HAP-1 (cell line): Measurements from ENCODE around the gene LRATD1.
"Not testable (repeated sequence)": the region's sequence is repeated elsewhere in the genome, so short reads cannot be mapped to it uniquely, and the experiment has no call there.

Experiments
- DNase-seq, 2 experiments: peaks; one replicate each; pipeline ENCODE4 v3.0.0-alpha.2; 2016 to 2020; ENCODE audit warnings: low spot score in 2 of 2
- H3K27me3 ChIP-seq: fragments of 250-450 bp; sonication (Bioruptor Pico); 2 replicates; pipeline ENCODE4 v1.5.1; 2020; ENCODE audit warnings: low read depth, mild to moderate bottlenecking, moderate library complexity
- H3K36me3 ChIP-seq: fragments of 250-450 bp; sonication (Bioruptor Pico); replicated peaks from 2 replicates; pipeline ENCODE4 v1.5.1; 2020; ENCODE audit warnings: mild to moderate bottlenecking
- H3K4me1 ChIP-seq: fragments of 250-450 bp; sonication (Bioruptor Pico); 2 replicates; pipeline ENCODE4 v1.5.1; 2020; ENCODE audit warnings: mild to moderate bottlenecking
- H3K4me3 ChIP-seq: fragments of 250-450 bp; sonication (Bioruptor Pico); 2 replicates; pipeline ENCODE4 v1.5.1; 2020; ENCODE audit warnings: mild to moderate bottlenecking, moderate library complexity
- H3K9me3 ChIP-seq: fragments of 250-450 bp; sonication (Bioruptor Pico); 2 replicates; pipeline ENCODE4 v1.5.1; 2020; ENCODE audit warnings: mild to moderate bottlenecking, moderate library complexity
- in situ Hi-C: fragments of 300-500 bp; cut with MboI; formaldehyde crosslinking; loops from 3 replicates; pipeline ENCODE4 v1.14.3; 2020; ENCODE audit warnings: low sequenced_read_pairs, inconsistent platforms, mixed read lengths

Gene LRATD1

GRCh38 chr2:14621114-14621513 lies 11.4 kb upstream of the LRATD1 start:
- H3K4me3 ChIP-seq: no peak overlapping the region
- DNase-seq: no peak
- H3K9me3 ChIP-seq: no peaks in the 10 kb centered on the region
- H3K27me3 ChIP-seq: no peaks in the 10 kb centered on the region
- H3K36me3 ChIP-seq: no peaks in the 10 kb centered on the region
- in situ Hi-C loops: no loop called here
- H3K4me1 ChIP-seq: no peaks in the 10 kb centered on the region

DNA sequence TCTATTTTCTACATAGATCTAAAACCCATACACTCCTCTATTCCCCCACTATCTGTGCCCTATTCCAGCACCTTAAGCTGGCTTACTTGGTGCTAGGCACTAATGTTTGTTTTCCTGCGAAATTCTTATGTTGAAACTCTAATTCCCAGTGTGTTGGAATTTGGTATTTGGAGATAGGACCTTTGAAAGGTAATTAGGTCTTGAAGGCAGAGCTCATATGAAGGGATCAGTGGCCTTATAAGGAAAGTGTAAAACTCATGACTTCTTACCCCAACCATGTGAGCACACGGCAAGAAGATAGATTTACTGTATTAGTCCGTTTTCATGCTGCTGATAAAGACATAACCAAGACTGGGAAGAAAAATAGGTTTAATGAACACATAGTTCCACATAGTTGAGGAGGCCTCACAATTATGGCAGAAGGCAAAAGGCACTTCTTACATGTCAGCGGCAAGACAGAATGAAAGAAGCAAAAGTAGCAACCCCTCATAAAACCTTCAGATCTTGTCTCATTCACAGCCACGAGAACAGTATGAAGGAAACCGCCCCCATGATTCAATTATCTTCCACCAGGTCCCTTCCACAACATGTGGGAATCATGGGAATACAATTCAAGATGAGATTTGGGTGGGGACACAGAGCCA lies 10.5 kb upstream of the LRATD1 start:
- Histone ChIP-seq H3K4me1 (no peaks in the 10 kb centered on the region), H3K9me3 (no peaks in the 10 kb centered on the region)
- in situ Hi-C loops: no loop called here

GRCh38 chr2:14622550-14622939 lies 10.0 kb upstream of the LRATD1 start:
- H3K27me3 ChIP-seq, H3K36me3 ChIP-seq, H3K4me3 ChIP-seq, in situ Hi-C loops, H3K4me1 ChIP-seq, H3K9me3 ChIP-seq, DNase-seq: not testable (repeated sequence)

More for the DNA sequence above, 10.5 kb upstream of the LRATD1 start:
- no peak for DNase-seq
- H3K4me3 ChIP-seq: no peak overlapping the region
- no peaks in the 10 kb centered on the region for H3K36me3 ChIP-seq
- H3K27me3 ChIP-seq: no peaks in the 10 kb centered on the region

DNA sequence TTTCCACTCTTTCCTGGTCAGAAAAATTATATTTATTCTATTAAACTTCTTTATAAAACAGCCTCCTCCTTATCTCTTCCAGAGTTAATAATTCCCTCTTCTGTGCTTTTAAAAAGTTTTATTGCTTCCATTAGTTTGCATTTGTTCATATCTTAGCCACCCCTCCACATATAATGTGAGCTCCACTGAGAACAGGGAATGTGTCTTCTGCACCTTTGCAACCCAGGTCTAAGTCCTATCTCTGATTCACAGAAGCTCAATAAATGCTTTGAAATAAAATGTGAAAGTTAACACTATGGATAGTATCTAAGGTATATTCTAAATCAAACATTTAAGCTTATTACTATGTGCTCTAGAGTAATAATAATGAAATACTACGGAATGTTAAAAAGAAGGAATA lies 9.3 kb upstream of the LRATD1 start:
- in situ Hi-C loops: no loop called here
- H3K4me3 ChIP-seq: no peak overlapping the region
- H3K4me1 ChIP-seq: no peaks in the 10 kb centered on the region
- no peak for DNase-seq
- no peaks in the 10 kb centered on the region for H3K36me3 ChIP-seq
- H3K27me3 ChIP-seq: no peaks in the 10 kb centered on the region
- no peaks in the 10 kb centered on the region for H3K9me3 ChIP-seq

DNA sequence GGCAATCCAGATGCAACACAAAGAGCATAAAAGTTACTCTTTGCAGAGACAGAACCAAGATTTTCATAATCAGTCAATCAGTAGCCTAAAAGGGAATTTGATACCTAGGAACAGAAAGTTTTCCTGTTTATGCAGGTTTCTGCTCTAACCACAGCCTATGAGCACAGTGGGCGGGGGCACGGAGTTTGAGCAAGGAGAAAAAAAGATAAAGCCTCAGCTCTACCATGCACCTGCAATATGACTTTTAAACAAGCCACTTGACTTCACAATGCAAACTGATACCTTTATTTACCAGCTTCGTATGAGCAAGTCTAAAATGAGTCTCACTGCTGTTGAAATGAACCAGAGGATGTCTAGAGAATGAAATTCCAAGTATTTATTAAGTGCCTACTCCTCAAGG lies 5.6 kb upstream of the LRATD1 start:
- Histone ChIP-seq H3K36me3 (no peaks in the 10 kb centered on the region), H3K4me1 (no peaks in the 10 kb centered on the region), H3K27me3 (peaks cover 3% of the 10 kb centered on the region), H3K9me3 (no peaks in the 10 kb centered on the region), H3K4me3 (no peak overlapping the region)
- in situ Hi-C loops: no loop called here
- no peak for DNase-seq

- in situ Hi-C loops: no loop called here
- Histone ChIP-seq H3K9me3 (no peaks in the 10 kb centered on the region), H3K4me1 (no peaks in the 10 kb centered on the region), H3K4me3 (no peak overlapping the region), H3K27me3 (peaks cover 3% of the 10 kb centered on the region), H3K36me3 (no peaks in the 10 kb centered on the region)
- DNase-seq: no peak
Measured at GRCh38 chr2:14628901-14629300, 3.6 kb upstream of the LRATD1 start.

GRCh38 chr2:14631406-14632040 lies 994 bp upstream of the LRATD1 start:
- Histone ChIP-seq H3K9me3 (no peaks in the 10 kb centered on the region), H3K36me3 (no peaks in the 10 kb centered on the region), H3K4me3 (no peak overlapping the region), H3K27me3 (peaks cover 3% of the 10 kb centered on the region), H3K4me1 (peaks cover 6% of the 10 kb centered on the region)
- in situ Hi-C loops: no loop called here
- DNase-seq: no peak

GRCh38 chr2:14633061-14633460 lies 544 bp downstream of the LRATD1 start:
- no peaks in the 10 kb centered on the region for H3K36me3 ChIP-seq
- peaks cover 6% of the 10 kb centered on the region for H3K4me1 ChIP-seq
- peaks cover 3% of the 10 kb centered on the region for H3K27me3 ChIP-seq
- no peak overlapping the region for H3K4me3 ChIP-seq
- in situ Hi-C loops: no loop called here
- H3K9me3 ChIP-seq: no peaks in the 10 kb centered on the region
- DNase-seq: no peak

- no peaks in the 10 kb centered on the region for H3K36me3 ChIP-seq
- peaks cover 3% of the 10 kb centered on the region for H3K27me3 ChIP-seq
- in situ Hi-C loops: no loop called here
- DNase-seq: no peak
- no peaks in the 10 kb centered on the region for H3K9me3 ChIP-seq
- H3K4me1 ChIP-seq: peaks cover 6% of the 10 kb centered on the region
- H3K4me3 ChIP-seq: no peak overlapping the region
Measured at GRCh38 chr2:14633461-14634181, 1.1 kb downstream of the LRATD1 start.

- Histone ChIP-seq H3K9me3 (no peaks in the 10 kb centered on the region), H3K4me3 (peak overlapping the region; percentile 41; the same call in 1 of the 2 replicates), H3K4me1 (peaks cover 6% of the 10 kb centered on the region), H3K36me3 (no peaks in the 10 kb centered on the region), H3K27me3 (peaks cover 3% of the 10 kb centered on the region)
- DNase-seq: no peak
- in situ Hi-C loops: no loop called here
Measured at GRCh38 chr2:14634182-14634488, 1.6 kb downstream of the LRATD1 start.

- Histone ChIP-seq H3K27me3 (peaks cover 3% of the 10 kb centered on the region), H3K4me3 (peak overlapping the region; percentile 41), H3K36me3 (no peaks in the 10 kb centered on the region), H3K4me1 (peaks cover 6% of the 10 kb centered on the region), H3K9me3 (no peaks in the 10 kb centered on the region)
- DNase-seq: peak; percentile 62 to 87
- in situ Hi-C loops: no loop called here
Measured at GRCh38 chr2:14634489-14635390, 2.2 kb downstream of the LRATD1 start.

DNA sequence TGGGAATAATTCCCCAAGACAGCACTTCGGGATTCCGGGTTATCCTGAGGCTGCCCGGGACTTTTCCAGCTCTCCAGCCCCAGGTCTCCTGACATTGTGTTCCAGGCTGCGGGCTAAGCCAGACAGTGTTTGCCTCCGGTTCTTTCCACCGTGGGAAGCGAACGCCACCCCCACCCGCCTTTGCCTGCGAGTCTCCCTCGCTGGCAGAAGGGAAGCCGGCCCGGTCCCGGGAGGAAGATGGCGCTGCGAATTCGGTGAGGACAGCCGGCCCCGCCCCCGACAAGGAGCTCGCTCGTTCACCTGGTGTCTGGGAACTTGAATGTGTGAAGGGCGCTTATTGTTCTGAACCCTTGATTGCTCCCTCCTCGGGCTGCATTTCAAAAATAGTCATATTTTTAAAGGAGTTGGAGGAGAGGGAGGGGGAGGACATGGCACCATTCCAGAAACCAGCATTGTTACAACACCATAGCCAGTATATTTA lies 2.9 kb downstream of the LRATD1 start:
- H3K4me3 ChIP-seq: peak overlapping the region; percentile 41
- peaks cover 3% of the 10 kb centered on the region; the same call in 1 of the 2 replicates for H3K27me3 ChIP-seq
- H3K36me3 ChIP-seq: no peaks in the 10 kb centered on the region
- peak; percentile 32 to 89 for DNase-seq
- in situ Hi-C loops: no loop called here
- H3K9me3 ChIP-seq: no peaks in the 10 kb centered on the region
- H3K4me1 ChIP-seq: peaks cover 6% of the 10 kb centered on the region

- Histone ChIP-seq H3K4me1 (peaks cover 6% of the 10 kb centered on the region), H3K36me3 (no peaks in the 10 kb centered on the region), H3K27me3 (no peaks in the 10 kb centered on the region; the same call in 1 of the 2 replicates), H3K9me3 (no peaks in the 10 kb centered on the region), H3K4me3 (no peak overlapping the region)
- DNase-seq: no peak
- in situ Hi-C loops: no loop called here
Measured at GRCh38 chr2:14638488-14638887, 6.0 kb downstream of the LRATD1 start.
